COLO829 (cell line): ENCODE results near the gene LRRC36.
"Not testable (repeated sequence)": the region's sequence is repeated elsewhere in the genome, so short reads cannot be mapped to it uniquely, and the experiment has no call there.

Experiments
- DNase-seq: peaks from one replicate; pipeline ENCODE4 v3.0.0; 2012; ENCODE audit warnings: low spot score

LRRC36 gene

GRCh38 chr16:67346341-67346740 lies 19.7 kb downstream of the LRRC36 start:
- no peak for DNase-seq

DNA sequence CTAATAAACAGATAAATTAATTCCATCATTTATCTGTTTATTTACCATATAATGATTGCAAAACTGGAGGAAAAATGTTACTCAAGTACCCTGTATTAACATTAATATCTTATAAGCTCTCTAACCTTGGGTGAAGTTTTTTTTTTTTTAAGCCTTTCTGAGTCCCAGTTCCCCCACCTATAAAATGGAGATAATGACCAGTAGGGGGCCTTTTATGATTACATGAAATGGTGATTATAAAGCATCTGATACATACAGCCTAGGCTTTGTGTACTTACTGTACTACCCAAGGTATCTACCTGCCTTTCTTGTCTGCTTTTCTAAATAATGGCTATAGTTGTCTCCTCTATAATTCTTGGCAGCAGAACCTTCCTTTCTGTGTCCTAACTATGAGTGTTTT lies 22.6 kb downstream of the LRRC36 start:
- no peak for DNase-seq

DNA sequence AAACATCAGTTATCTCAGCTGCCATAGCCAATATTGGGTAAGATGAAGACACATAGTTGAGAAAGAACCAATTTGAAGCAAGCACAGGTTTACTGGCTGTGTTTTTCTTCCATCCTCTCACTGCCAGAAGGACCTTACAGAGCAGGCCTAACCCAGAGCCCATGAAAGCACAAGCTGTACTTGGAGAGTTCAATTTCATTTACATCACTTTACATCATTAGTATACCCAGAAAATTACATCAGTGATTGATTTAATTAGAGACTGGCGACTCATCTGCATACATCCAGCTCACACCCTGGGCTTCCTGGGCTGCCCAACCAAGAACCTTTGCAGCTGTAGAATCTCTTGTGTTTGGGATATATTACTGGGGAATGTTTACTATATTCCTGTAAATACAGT lies 23.7 kb downstream of the LRRC36 start:
- no peak for DNase-seq

DNA sequence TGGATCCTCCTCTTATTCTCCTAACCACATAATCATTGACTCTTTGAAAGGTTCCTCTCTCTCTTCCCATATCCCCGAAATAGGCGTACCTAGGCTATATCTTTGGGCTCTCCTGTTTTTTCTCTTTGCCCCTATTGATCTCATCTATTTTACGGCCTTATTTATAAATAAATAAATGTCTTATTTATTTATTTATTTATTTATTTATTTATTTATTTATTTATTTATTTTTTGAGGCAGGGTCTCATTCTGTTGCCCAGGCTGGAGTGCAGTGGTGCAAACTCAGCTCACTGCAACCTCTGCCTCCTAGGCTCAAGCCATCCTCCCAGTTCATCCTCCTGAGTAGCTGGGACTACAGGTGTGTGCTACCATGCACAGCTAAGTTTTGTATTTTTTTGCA lies 25.8 kb downstream of the LRRC36 start:
- DNase-seq = not testable (repeated sequence)

DNA sequence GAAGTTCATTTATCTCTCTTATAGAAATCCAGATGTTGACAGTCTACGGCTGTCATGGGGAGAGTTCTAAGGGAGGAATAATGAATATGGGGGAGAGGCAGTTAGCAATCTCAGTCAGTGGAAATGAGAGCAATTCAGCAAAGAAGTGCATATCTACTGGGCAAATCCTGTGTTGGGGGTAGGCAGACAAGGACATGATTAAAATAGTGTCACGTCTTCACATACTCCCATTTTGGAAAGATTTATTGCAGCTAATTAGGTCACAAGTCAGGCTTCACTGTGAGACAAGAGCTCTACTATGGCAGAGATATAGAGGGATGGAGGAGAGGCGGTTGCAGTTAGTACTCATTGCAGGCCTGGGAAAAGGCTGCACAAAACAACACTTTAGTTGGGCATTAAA lies 29.8 kb downstream of the LRRC36 start:
- DNase-seq = no peak

GRCh38 chr16:67357561-67357960 lies 30.9 kb downstream of the LRRC36 start:
- DNase-seq = no peak

DNA sequence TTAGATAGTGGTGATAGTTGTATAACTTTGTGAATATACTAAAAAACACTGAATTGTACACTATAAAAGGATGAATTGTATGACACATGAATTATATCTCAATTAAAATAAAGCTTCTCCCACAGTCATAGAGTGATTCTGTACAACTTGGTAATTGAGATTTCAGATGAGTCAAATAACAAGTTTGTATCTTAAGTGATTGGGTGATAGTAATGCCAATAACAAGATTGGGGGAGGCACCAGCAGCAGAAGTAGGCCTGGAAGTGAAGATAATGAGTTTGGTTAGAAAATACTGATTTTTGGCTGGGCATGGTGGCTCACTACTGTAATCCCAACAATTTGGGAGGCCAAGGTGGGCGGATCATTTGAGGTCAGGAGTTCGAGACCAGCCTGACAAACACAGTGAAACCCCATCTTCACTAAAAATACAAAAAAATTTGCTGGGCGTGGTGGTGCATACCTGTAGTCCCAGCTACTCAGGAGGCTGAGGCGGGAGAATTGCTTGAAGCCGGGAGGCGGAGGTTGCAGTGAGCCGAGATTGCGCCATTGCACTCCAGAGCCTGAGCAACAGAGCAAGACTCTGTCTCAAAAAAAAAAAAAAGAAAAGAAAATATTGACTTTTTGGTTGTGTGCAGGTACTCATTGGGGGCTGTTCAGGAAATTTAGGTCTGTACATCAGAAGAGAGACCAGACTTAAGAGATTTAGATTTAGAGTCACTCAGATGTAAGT lies 33.1 kb downstream of the LRRC36 start:
- DNase-seq = not testable (repeated sequence)

- no peak for DNase-seq
Measured at GRCh38 chr16:67361038-67361437, 34.4 kb downstream of the LRRC36 start.

GRCh38 chr16:67364600-67365235 lies 38.1 kb downstream of the LRRC36 start:
- no peak for DNase-seq

DNA sequence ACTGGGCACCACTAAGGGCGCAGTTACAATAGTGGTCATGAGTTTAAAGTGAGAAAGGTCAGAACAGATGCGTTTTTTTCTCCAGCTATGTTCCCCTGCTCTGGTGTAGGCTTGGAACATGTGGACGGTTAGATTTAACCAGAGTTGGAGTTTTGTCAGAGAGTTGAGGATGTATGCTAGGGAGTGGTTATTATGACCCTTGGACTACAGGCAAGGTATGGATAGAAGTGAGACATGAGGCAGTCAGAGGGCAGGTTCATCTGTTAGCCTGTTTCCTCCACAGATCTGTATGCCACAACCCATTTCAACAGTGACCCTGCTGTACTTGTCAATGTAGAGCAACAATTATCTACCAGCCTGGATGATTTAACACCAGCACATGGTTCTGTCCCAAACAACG lies 44.0 kb downstream of the LRRC36 start:
- DNase-seq = no peak

- DNase-seq = no peak
Measured at GRCh38 chr16:67372664-67373063, 46.0 kb downstream of the LRRC36 start.

DNA sequence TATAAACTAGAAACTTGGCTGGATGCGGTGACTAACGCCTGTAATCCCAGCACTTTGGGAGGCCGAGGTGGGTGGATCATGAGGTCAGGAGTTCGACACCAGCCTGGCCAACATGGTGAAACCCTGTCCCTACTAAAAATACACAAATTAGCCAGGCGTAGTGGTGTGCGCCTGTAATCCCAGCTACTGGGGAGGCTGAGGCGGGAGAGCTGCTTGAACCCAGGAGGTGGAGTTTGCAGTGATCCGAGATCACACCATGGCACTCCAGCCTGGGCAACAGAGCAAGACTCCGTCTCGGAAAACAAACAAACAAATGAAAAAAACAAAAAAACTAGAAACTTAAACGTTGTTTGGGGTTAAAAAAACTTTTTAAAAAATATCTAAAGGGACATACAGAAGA lies 49.4 kb downstream of the LRRC36 start:
- DNase-seq = not testable (repeated sequence)

- DNase-seq = no peak
Measured at GRCh38 chr16:67378642-67379041, 52.0 kb downstream of the LRRC36 start.

DNA sequence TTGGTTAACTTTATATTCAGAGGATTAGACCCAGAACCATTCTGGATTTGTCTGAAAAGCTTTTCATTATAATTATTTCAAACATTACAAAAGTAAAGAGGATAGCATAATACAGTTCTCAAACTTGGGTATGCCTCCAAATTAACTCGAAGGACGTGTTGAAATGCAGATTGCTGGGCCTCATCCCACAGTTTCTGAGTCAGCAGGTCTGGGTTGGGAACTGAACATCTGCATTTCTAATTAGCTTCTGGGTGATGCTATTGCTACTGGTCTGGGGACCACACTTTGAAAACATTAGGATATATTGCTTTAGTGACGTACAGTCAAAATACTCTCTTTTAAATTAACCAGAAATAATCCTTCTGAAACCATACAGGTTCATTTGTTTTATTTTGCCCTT lies 56.7 kb downstream of the LRRC36 start:
- no peak for DNase-seq

GRCh38 chr16:67384778-67385510 lies 58.3 kb downstream of the LRRC36 start:
- no peak for DNase-seq

DNA sequence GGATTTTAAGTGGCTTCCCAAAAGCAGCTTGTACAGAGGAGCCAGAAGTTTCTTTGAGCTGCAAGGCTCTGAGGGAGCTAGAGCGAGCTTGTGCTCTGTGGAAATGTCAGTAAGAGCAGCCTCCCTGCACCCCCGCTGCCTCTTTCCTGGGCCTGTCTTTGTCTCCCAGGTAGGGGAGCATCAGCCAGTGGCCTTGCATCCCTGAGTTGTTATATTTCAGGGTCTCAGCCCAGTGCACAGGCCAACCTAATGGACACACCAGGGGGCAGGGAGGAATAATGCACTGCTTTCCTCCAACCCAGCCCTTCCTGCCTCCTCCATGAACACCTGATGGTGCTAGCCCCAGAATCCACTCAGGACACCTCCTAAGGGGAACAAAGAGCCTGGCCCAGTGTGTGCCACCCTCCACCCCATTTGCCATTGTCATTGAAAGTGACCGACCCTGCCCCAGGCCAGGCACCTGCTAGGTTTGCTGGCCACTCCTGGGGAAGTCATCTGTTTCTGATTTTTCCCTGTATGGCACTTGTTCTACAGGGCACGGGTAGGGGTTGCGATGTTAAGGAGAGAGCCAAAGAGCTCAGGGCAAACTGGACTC lies 60.3 kb downstream of the LRRC36 start:
- no peak for DNase-seq

DNA sequence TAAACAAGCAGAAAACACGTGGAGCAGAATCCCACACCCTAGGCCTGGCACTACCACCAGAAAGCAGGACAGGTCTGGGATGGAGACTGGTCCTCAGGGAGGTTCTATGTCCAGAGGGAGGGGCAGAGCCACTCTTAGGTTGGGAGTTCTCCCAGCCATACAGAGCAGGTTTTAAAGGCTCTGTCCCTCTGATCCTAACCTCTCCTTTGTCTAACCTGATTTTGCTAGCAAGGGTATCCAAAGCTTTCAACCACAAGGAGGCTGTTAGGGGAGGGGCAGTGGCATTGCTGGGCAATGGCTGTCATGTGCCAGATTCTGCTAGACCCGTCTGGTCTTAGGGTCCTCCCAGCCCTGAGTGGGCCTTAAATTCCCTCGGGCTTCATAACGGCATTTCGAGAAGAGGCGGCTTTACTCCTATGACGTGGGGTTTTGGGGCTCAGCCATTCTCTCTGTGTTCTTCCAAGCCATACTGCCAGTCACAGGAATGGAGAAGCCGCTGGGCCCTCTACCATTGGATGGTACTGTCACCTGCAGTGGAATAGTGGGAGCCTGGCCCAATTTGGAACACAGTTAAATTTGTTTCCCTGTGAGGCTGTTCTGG lies 61.0 kb downstream of the LRRC36 start:
- DNase-seq = no peak

- DNase-seq = no peak
Measured at GRCh38 chr16:67388191-67388590, 61.6 kb downstream of the LRRC36 start.

- DNase-seq = no peak
Measured at GRCh38 chr16:67388591-67388990, 62.0 kb downstream of the LRRC36 start.

DNA sequence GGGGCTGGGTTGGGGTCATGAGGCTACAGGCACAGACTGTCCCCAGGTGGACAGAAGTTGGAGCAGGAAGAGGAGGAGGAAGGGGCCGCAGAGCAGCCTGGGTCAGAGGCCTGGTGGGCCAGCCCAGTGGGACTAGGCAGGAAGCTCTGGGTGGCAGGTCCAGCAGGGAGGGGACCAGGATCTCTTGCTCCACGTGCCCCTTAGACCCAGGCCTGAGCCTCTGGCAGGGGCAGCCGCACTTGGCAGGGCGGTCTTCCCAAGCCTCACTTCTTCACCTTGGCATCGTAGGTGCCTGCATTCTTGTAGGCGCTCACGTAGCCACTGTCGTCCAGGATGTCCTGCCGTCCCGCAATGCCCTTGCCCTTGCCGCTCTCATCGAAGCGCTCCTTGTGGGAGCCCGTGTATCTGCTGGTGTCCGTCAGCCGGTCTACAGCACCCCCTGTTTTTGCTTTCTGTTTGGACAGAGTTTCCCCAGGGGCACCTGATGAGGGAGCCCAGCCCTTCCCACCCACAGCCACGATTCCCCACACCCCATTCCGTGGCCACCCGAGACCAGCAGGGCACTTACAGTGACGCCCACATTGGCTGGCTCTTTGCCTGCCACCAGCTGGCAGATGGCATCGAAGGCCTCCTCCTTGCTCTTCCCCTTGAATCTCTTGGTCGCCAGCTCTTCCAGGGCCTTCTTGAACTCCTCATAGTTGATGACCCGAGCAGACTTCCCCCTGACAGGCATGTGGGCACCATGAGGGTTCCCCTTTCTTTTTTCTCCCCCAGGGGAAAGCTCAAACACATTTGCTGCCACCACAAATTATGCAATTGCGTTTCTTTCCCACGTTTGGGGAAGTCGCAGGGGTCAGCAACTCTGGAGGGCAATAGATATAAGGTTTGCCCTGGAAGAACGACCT lies 63.5 kb downstream of the LRRC36 start:
- no peak for DNase-seq

- DNase-seq = no peak
Measured at GRCh38 chr16:67390816-67391423, 64.3 kb downstream of the LRRC36 start.
